ENCODE results near the gene AIFM2.

Gene AIFM2

DNA sequence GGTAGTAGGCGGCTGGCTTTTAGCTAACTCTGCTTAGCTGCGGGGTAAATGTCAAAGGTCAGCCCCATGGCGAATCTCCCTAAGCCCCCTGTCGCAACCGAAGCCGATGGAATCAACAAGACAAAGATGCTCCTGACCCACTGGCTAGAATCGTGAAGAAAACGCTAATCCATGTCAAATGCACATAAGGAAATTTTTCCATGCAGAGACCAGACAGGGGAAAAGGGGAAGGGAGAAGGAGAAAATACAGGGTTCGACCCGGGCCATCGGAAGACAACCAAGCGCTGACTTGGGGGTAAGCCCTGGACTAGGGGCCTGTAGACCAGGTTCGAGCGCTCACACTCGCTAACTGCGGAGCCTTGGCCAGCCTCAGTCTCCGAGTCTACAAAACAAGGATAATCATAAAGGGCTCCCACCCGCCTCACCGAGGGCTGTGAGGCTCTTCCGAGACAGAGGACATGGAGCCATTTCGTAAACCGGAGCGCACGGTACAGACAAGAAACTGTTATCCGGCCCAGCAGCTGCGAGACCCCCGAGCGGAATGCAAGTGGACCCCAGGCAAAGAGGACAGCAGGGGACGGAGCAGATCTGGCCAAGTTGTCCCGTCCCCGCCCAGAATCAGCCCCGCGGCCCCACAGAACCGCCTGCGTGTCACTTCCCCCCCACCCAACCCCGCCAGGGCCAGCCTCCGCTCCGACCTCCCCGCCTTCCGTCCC, 37.2 kb upstream of the AIFM2 start:
- DNase-seq (ENCODE audit: low read depth, low spot score): no peak
- TF ChIP-seq, protein P1, sequence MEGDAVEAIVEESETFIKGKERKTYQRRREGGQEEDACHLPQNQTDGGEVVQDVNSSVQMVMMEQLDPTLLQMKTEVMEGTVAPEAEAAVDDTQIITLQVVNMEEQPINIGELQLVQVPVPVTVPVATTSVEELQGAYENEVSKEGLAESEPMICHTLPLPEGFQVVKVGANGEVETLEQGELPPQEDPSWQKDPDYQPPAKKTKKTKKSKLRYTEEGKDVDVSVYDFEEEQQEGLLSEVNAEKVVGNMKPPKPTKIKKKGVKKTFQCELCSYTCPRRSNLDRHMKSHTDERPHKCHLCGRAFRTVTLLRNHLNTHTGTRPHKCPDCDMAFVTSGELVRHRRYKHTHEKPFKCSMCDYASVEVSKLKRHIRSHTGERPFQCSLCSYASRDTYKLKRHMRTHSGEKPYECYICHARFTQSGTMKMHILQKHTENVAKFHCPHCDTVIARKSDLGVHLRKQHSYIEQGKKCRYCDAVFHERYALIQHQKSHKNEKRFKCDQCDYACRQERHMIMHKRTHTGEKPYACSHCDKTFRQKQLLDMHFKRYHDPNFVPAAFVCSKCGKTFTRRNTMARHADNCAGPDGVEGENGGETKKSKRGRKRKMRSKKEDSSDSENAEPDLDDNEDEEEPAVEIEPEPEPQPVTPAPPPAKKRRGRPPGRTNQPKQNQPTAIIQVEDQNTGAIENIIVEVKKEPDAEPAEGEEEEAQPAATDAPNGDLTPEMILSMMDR (IDR thresholded peaks at IDR 0.05; ENCODE audit: insufficient read depth, low read length, missing control alignments): no peak
- ChIA-PET CTCF (interaction anchor here (1.5 to 4.4 kb wide), 4 partner anchors 15 to 54 kb away, joined by 4 to 44 read pairs (median 11); partner anchors contain the start of gene TYSND1), POLR2A (interaction anchor here (0.6 to 2.2 kb wide), 12 partner anchors 9 to 212 kb away, joined by 3 to 18 read pairs (median 6); partner anchors contain the start of gene TYSND1)
- H3K4me3 ChIP-seq (ENCODE audit: low read depth, low read length): peak overlapping the region; percentile 95

DNA sequence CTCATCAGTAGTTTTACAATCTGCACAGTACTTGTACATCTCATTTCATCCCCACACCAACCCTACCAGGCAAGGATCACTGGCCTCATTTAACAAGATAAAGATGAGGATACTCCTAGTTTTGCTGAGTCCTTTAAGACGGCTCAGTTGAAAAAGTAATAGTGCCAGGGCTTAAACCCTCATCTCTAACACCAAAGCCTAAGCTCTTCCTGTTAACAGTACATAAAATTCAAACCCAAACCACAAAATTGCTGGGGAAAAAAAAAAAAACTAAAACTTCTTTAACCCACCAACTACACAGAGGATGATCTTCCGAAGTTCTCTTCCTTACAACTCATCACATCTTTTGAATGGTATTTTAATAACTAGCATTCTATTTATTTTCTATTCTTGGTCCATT, 36.4 kb upstream of the AIFM2 start:
- H3K4me3 ChIP-seq (ENCODE audit: low read depth, low read length): peak overlapping the region; percentile 95
- no peak for DNase-seq (ENCODE audit: low read depth, low spot score)
- CTCF ChIA-PET: interaction anchor here (1.0 to 4.4 kb wide), 3 partner anchors 14 to 53 kb away, joined by 4 to 44 read pairs (median 11); partner anchors contain the start of gene TYSND1
- TF ChIP-seq, protein P1 (IDR thresholded peaks at IDR 0.05; ENCODE audit: insufficient read depth, low read length, missing control alignments): no peak
- POLR2A ChIA-PET: interaction anchor here (0.6 to 1.0 kb wide), 2 partner anchors 23 kb away, joined by 3 to 4 read pairs; partner anchors contain the start of gene TYSND1

DNA sequence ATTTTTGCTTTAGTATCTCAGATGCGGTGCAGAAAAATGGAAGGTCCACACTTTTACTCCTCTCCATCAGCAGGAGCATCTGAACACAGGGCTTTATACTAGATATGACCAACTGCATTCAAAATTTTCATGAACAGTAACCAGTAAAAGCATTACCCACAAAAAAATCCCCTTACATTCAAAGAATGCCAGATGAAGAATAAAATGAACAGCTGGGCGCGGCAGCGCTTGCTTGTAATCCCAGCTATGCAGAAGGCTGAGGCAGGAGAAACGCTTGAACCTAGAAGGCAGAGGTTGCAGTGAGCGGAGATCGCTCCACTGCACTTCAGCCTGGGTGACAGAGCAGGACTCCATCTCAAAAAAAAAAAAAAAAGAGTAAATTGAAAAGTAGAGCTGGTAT, 34.6 kb upstream of the AIFM2 start:
- TF ChIP-seq, protein P1 (IDR thresholded peaks at IDR 0.05; ENCODE audit: insufficient read depth, low read length, missing control alignments): no peak
- CTCF ChIA-PET: interaction anchor here (1.8 to 4.4 kb wide), 3 partner anchors 12 to 52 kb away, joined by 5 to 44 read pairs (median 11); partner anchors contain the start of gene TYSND1
- no peak for DNase-seq (ENCODE audit: low read depth, low spot score)
- H3K4me3 ChIP-seq (ENCODE audit: low read depth, low read length): no peak overlapping the region
- POLR2A ChIA-PET: interaction anchor here (1.1 kb wide), 2 partner anchors 15 to 21 kb away, joined by 3 to 4 read pairs; partner anchors contain the start of gene TYSND1

DNA sequence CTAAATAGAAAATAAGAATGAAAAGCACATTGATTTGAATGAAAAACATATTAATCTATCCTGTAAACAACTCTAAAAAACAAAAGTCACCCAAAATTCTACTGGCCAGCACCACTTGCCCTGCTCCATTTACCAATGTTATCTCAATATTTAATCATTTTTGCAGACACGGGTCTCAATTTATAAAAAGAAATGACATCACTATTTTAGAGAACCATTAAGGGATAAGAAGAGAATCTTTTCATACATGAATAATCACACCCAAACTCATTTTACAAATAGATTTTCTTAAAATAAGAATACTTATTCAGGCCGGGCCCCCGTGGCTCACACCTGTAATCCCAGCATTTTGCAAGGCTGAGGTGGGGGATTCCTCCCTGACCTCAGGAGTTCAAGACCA, 33.8 kb upstream of the AIFM2 start:
- no peak overlapping the region for H3K4me3 ChIP-seq (ENCODE audit: low read depth, low read length)
- POLR2A ChIA-PET: interaction anchor here (1.1 kb wide), 1 partner anchor 14 kb away, joined by 4 read pairs; no protein-coding TSS in a partner anchor
- TF ChIP-seq, protein P1 (IDR thresholded peaks at IDR 0.05; ENCODE audit: insufficient read depth, low read length, missing control alignments): no peak
- DNase-seq (ENCODE audit: low read depth, low spot score): no peak
- CTCF ChIA-PET: interaction anchor here (1.8 to 4.4 kb wide), 3 partner anchors 11 to 51 kb away, joined by 5 to 44 read pairs (median 11); partner anchors contain the start of gene TYSND1

DNA sequence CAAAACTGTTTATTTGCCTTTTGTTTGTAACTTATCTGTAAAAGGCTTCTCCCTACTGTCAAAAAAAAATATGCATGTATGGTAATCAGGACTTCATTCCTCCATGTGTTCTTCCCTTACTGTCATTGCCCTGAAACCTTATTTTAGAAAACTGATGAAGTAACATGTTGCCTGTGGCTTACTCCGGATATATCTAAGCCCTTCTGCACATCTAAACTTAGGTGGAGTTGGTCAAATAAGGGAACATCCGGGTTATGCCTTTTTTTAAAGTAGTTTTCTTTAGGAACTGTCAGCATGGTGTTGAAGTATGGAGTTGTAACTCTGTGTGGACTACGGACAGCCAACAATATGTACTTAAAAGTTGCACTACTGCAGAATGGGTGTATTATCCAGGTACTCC, 31.5 kb upstream of the AIFM2 start:
- H3K4me3 ChIP-seq (ENCODE audit: low read depth, low read length): no peak overlapping the region
- TF ChIP-seq, protein P1 (IDR thresholded peaks at IDR 0.05; ENCODE audit: insufficient read depth, low read length, missing control alignments): no peak
- ChIA-PET POLR2A (no interaction called here), CTCF (no interaction called here)
- no peak for DNase-seq (ENCODE audit: low read depth, low spot score)

DNA sequence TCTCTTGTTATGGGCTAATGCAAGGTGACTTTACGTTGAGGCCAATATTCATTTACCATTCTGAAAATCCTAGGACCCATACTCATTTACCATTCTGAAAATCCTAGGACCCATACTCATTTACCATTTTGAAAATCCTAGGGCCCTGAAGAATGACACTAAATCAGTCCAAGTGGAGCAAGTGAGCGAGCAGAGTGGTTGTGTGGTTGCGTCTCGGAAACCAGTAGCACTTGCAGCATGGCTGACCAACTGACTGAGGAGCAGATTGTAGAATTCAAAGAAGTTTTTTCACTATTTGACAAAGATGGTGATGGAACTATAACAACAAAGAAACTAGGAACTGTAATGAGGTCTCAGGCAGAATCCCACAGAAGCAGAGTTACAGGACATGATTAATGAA, 30.8 kb upstream of the AIFM2 start:
- no peak overlapping the region for H3K4me3 ChIP-seq (ENCODE audit: low read depth, low read length)
- ChIA-PET POLR2A (no interaction called here), CTCF (interaction anchor here (0.8 to 0.9 kb wide), 2 partner anchors 12 to 16 kb away, joined by 3 to 4 read pairs; no protein-coding TSS in a partner anchor)
- TF ChIP-seq, protein P1 (IDR thresholded peaks at IDR 0.05; ENCODE audit: insufficient read depth, low read length, missing control alignments): no peak
- DNase-seq (ENCODE audit: low read depth, low spot score): no peak

Data from AG04449 (cell line).